Measurements from ENCODE around the gene APCDD1L.
"Not testable (repeated sequence)": the region's sequence is repeated elsewhere in the genome, so short reads cannot be mapped to it uniquely, and the experiment has no call there.

The APCDD1L gene

DNA sequence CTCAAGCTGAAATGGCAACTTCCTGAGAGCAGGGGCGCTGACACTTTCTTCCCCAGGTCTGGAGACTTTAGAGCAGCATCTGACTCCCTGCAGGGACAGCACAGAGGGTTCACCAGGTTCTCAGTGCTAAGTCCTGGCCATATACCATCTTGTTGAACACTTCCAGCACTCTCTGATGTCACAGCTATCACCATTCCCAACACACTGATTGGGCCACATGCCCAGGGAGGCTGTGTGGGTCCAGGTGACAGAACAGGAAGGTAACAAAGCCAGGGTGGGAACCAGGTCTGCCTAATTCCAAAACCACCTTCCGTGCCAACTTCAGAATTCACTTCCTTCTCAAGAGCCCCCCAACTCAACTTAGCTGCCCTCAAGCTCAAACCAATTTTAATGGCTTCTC, 4.3 kb downstream of the APCDD1L start:
- TF ChIP-seq, protein P1, sequence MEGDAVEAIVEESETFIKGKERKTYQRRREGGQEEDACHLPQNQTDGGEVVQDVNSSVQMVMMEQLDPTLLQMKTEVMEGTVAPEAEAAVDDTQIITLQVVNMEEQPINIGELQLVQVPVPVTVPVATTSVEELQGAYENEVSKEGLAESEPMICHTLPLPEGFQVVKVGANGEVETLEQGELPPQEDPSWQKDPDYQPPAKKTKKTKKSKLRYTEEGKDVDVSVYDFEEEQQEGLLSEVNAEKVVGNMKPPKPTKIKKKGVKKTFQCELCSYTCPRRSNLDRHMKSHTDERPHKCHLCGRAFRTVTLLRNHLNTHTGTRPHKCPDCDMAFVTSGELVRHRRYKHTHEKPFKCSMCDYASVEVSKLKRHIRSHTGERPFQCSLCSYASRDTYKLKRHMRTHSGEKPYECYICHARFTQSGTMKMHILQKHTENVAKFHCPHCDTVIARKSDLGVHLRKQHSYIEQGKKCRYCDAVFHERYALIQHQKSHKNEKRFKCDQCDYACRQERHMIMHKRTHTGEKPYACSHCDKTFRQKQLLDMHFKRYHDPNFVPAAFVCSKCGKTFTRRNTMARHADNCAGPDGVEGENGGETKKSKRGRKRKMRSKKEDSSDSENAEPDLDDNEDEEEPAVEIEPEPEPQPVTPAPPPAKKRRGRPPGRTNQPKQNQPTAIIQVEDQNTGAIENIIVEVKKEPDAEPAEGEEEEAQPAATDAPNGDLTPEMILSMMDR (IDR thresholded peaks at IDR 0.05; ENCODE audit: extremely low read depth, insufficient read depth, missing control alignments): no peak
- in situ Hi-C loops (cut with MboI; ENCODE audit: low pct_unique_long_range_greater_than_20kb, low sequenced_read_pairs, unreplicated experiment): no loop called here
- DNase-seq (ENCODE audit: low spot score): no peak

DNA sequence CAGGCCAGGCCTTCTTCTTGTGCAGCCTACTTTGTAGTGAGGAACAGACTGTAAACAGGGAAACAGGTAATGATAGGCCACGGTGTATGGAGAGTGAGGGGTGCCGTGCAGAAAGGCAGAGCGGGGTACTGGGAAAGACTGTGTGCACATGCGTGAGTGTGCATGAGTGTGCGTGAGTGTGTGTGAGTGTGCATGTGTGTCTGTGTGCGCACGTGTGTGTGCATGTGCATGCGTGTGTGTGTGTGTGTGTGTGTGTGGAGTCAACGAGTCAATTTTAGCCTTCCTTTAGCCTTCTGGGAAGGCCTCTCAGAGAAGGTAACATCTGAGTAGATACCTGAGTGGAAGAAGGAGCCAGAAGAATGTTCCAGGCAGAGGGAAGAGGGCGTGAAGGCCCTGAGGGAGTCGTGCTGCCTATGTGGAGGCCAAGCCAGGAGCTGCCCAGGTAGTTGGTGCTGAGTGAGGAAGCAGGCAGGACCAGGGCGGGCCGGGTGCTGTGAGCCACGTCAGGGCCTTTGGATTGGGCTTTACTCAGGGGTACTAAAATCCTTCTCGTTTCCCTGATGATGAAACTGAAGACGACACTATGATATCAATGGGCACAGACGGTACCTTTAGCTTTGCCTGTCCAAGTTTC, 6.3 kb downstream of the APCDD1L start:
- DNase-seq (ENCODE audit: low spot score): no peak
- in situ Hi-C loops (cut with MboI; ENCODE audit: low pct_unique_long_range_greater_than_20kb, low sequenced_read_pairs, unreplicated experiment): no loop called here
- TF ChIP-seq, protein P1 (IDR thresholded peaks at IDR 0.05; ENCODE audit: extremely low read depth, insufficient read depth, missing control alignments): no peak

DNA sequence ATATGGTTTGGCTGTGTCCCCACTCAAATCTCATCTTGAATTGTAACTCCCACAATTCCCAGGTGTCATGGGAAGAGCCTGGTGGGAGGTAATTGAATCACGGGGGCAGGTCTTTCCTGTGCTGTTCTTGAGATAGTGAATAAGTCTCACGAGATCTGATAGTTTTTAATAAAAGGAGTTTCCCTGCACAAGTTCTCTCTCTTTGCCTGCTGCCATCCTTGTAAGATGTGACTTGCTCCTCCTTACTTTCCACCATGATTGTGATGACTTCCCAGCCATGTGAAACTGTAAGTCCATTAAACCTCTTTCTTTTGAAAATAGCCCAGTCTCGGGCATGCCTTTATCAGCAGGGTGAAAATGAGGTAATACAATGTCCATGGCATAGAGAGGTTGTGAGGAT, 8.2 kb downstream of the APCDD1L start:
- DNase-seq (ENCODE audit: low spot score); in situ Hi-C loops (cut with MboI; ENCODE audit: low pct_unique_long_range_greater_than_20kb, low sequenced_read_pairs, unreplicated experiment): not testable (repeated sequence)

DNA sequence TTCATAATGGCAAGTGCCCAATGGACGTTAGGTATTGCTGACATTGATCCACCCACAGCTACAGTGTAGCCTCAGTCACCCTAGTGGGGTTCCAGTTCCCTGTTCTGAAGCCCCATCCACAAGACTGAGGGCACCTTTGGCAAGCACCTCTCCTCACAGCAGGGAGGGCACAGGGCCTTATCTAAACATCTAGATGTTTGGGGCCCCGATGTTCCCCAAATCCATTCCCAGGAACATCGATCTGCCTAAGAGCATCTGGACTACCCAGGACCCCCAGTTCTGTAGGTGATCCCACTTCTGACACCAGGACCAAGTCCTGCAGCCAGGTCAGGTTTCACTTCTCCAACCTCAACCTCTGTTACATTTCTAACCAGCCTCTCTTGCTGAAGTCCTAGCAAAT, 10.6 kb downstream of the APCDD1L start:
- DNase-seq (ENCODE audit: low spot score): no peak
- TF ChIP-seq, protein P1 (IDR thresholded peaks at IDR 0.05; ENCODE audit: extremely low read depth, insufficient read depth, missing control alignments): no peak
- in situ Hi-C loops (cut with MboI; ENCODE audit: low pct_unique_long_range_greater_than_20kb, low sequenced_read_pairs, unreplicated experiment): no loop called here

DNA sequence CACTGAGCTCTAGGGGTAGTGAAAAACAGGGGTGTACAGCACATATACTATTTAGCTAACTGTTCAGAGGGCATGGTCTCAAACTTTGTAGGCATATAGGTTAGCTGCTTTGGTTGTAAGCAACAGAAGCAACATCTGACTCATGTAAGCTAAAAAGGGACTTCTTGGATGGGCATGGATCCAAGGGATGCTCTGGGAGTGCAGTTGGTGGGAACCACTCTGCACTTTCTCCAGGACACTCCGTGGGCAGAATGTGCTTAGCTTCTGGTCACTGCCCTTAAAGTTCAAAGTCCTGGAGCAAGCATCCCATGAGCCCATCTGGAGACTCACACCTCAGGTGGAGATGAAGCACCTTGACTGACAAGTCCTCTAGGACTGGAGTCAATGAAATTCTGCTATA, 11.5 kb downstream of the APCDD1L start:
- in situ Hi-C loops (cut with MboI; ENCODE audit: low pct_unique_long_range_greater_than_20kb, low sequenced_read_pairs, unreplicated experiment): no loop called here
- TF ChIP-seq, protein P1 (IDR thresholded peaks at IDR 0.05; ENCODE audit: extremely low read depth, insufficient read depth, missing control alignments): no peak
- no peak for DNase-seq (ENCODE audit: low spot score)

DNA sequence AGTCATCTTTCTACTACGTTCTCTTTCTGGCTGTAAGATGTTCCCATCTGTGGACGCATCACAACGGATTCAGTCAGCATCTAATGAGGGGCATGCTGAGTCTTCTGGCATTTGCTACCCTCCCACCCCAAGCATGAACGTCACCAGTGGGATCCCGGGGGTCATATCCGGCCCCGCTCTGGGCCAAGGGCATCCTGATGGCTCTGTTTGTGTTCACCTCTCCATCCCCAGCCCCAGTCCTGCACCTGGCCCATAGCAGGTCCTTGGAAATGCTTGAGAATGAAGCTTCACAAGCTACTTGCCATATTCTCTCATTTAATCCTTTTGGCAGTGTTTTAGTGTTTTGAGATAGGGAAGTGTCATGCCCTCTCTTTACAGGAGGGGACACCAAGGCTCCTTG, 14.9 kb downstream of the APCDD1L start:
- in situ Hi-C loops (cut with MboI; ENCODE audit: low pct_unique_long_range_greater_than_20kb, low sequenced_read_pairs, unreplicated experiment): no loop called here
- TF ChIP-seq, protein P1 (IDR thresholded peaks at IDR 0.05; ENCODE audit: extremely low read depth, insufficient read depth, missing control alignments): no peak
- DNase-seq (ENCODE audit: low spot score): no peak

DNA sequence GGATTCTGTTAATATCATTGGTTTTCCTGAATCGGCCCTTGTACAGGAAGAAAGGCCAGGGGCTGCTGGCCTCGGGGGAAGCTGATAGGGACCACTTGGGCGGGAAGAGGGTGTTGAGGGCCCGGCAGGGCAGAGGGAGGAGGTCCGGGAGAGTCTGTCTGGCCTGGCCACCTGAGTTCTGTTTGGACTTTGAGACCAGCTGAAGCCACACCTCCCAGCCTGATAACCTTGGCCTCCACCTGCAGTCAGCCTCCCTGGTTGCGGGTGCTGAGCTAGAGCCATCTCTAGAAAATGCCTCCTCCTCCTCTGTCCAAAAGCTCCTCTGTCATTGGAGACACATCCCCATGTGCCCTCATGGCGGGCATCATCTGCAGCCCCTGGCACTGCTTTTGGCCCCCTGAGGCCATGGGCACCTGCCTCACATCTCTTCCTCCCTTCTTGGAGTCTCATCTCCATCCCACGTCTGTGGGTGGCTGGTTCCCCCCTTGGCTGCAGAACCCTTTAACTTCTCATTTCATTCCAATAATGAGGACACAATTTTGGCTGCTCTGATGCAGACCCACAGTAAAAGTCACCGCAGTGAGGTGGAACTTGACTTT, 16.6 kb downstream of the APCDD1L start:
- TF ChIP-seq, protein P1 (IDR thresholded peaks at IDR 0.05; ENCODE audit: extremely low read depth, insufficient read depth, missing control alignments): no peak
- DNase-seq (ENCODE audit: low spot score): no peak
- in situ Hi-C loops (cut with MboI; ENCODE audit: low pct_unique_long_range_greater_than_20kb, low sequenced_read_pairs, unreplicated experiment): loop anchor here (25.0 kb wide), 1 partner anchor 339 kb away; no protein-coding TSS in a partner anchor

All from GM13977 (cell line).